OCI-LY7 (cell line): Measurements from ENCODE around the gene ZKSCAN7. TPM values are rescaled to one million over a fixed set of nuclear protein-coding genes. Genes with fewer than 3 reads are reported as not detected.
"Not testable (repeated sequence)": the region's sequence is repeated elsewhere in the genome, so short reads cannot be mapped to it uniquely, and the experiment has no call there.

Source experiments
- BruUV-seq: library from RNA; stranded (reverse); fragments of 400-500 nt; replicated peaks from 2 replicates; lab custom pipeline; 2021; lab: Mats Ljungman, UMichigan
- CTCF ChIA-PET: fragments of 300-600 bp; sonication (Branson Sonifier 250); formaldehyde crosslinking; loops from one replicate; lab custom pipeline; 2022; ENCODE audit warnings: antibody characterized with exemption; ENCODE audit not compliant: unreplicated experiment; lab: Charles Lee
- POLR2A ChIA-PET: fragments of 300-600 bp; sonication (Branson Sonifier 250); formaldehyde crosslinking; loops from one replicate; lab custom pipeline; 2022; ENCODE audit warnings: antibody characterized with exemption; lab: Charles Lee
- DNase-seq: peaks from one replicate; pipeline ENCODE4 v3.0.0-alpha.2; 2015; ENCODE audit warnings: low spot score
- H2AFZ ChIP-seq: fragments of 200-600 bp; sonication (generic), shearing (Covaris generic); 2 replicates; pipeline ENCODE4 v1.6.1; 2014; ENCODE audit warnings: mild to moderate bottlenecking, antibody characterized with exemption, low read length, moderate library complexity
- H3K27ac ChIP-seq: fragments of 200-600 bp; sonication (generic); 2 replicates; pipeline ENCODE4 v1.5.1; 2014; ENCODE audit warnings: mixed run types, low read depth, mild to moderate bottlenecking, moderate library complexity, low read length, inconsistent platforms; ENCODE audit not compliant: poor library complexity, severe bottlenecking
- H3K36me3 ChIP-seq: fragments of 200-600 bp; sonication (generic); 2 replicates; pipeline ENCODE4 v1.6.1; 2014; ENCODE audit warnings: mild to moderate bottlenecking, antibody characterized with exemption, low read length, moderate library complexity, mixed read lengths; ENCODE audit not compliant: insufficient read depth
- H3K4me1 ChIP-seq: fragments of 200-600 bp; sonication (generic); 2 replicates; pipeline ENCODE4 v1.5.1; 2014; ENCODE audit warnings: mild to moderate bottlenecking, low read length; ENCODE audit not compliant: insufficient read depth, poor library complexity, severe bottlenecking
- H3K4me2 ChIP-seq: fragments of 200-600 bp; sonication (generic); 2 replicates; pipeline ENCODE4 v1.6.1; 2014; ENCODE audit warnings: mild to moderate bottlenecking, low read length
- H3K4me3 ChIP-seq: fragments of 200-600 bp; sonication (generic); 2 replicates; pipeline ENCODE4 v1.5.1; 2014; ENCODE audit warnings: mild to moderate bottlenecking, low read depth, low read length; ENCODE audit not compliant: poor library complexity, severe bottlenecking
- H3K79me2 ChIP-seq: fragments of 200-600 bp; sonication (generic); 2 replicates; pipeline ENCODE4 v1.6.1; 2016; ENCODE audit warnings: low read depth, mild to moderate bottlenecking, low read length, moderate library complexity, mixed read lengths; ENCODE audit not compliant: insufficient read depth
- H3K9me2 ChIP-seq: fragments of 200-600 bp; sonication (generic); 2 replicates; pipeline ENCODE4 v1.6.1; 2016; ENCODE audit warnings: mild to moderate bottlenecking, low read length, mixed read lengths; ENCODE audit not compliant: insufficient read depth
- H3K9me3 ChIP-seq: fragments of 200-600 bp; sonication (generic); 2 replicates; pipeline ENCODE4 v1.6.1; 2014; ENCODE audit warnings: mild to moderate bottlenecking, mixed run types, low read length, mixed read lengths
- H4K20me1 ChIP-seq: fragments of 200-600 bp; sonication (generic); 2 replicates; pipeline ENCODE4 v1.6.1; 2014; ENCODE audit warnings: mild to moderate bottlenecking, antibody characterized with exemption, low read length, moderate library complexity, mixed read lengths; ENCODE audit not compliant: insufficient read depth
- EZH2phosphoT487 ChIP-seq: fragments of 200-600 bp; sonication (generic); IDR thresholded peaks from 2 replicates; pipeline ENCODE4 v1.6.1; 2018; ENCODE audit warnings: low read depth, borderline replicate concordance, mild to moderate bottlenecking, mixed run types, antibody characterized with exemption, low read length, moderate library complexity, mixed read lengths
- intact Hi-C: fragments of 100-400 bp; cut with micrococcal nuclease; formaldehyde crosslinking; loops from one replicate; pipeline ENCODE4 v1.10.0; 2022; ENCODE audit not compliant: unreplicated experiment
- total RNA-seq, 2 experiments: library from RNA; depleted of rRNA in 1 of 2; stranded (reverse); fragments of >200 nt in 1 of 2; shearing (Covaris generic) in 1 of 2; gene quantifications; 2 replicates each; pipeline ENCODE4 v1.2.3, GENCODE V29; 2014 to 2022
- TF ChIP-seq, protein P1 (sequence below): fragments of 200-600 bp; sonication (generic); conservative IDR thresholded peaks from 2 replicates; pipeline ENCODE4 v1.5.1; 2014; ENCODE audit warnings: mild to moderate bottlenecking, antibody characterized with exemption, low read length, moderate library complexity, mixed read lengths

The ZKSCAN7 gene
- total RNA-seq, 2 experiments from 2014 or later = not detected

DNA sequence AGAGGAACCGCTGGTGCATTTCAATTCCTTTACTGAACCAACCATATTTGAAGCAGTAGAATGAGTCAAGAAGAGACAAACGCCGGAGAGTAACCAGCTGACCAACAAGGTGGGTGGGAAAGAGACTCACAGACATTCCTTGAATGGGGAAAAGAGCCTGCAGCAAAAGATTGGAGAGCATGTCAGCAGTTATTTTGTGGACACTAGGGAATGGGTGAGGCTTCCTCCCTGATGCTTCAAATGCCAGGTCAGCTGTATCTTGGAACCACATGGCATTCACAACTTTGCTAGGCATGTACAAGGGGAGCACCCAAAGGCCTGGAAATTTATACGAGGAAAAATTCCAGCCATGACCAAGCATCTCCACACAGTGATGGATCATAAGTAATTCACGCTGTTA, 29.9 kb upstream of the ZKSCAN7 start:
- Histone ChIP-seq H4K20me1 (no peaks in the 10 kb centered on the region), H3K27ac (no peak overlapping the region), H3K4me2 (no peak overlapping the region), H3K36me3 (no peaks in the 10 kb centered on the region), H2AFZ (no peak overlapping the region), H3K4me1 (no peaks in the 10 kb centered on the region), H3K79me2 (no peaks in the 10 kb centered on the region), H3K9me3 (no peaks in the 10 kb centered on the region), H3K9me2 (no peaks in the 10 kb centered on the region), H3K4me3 (no peak overlapping the region)
- intact Hi-C loops = no loop called here
- CTCF ChIA-PET = no interaction called here
- TF ChIP-seq, protein P1, sequence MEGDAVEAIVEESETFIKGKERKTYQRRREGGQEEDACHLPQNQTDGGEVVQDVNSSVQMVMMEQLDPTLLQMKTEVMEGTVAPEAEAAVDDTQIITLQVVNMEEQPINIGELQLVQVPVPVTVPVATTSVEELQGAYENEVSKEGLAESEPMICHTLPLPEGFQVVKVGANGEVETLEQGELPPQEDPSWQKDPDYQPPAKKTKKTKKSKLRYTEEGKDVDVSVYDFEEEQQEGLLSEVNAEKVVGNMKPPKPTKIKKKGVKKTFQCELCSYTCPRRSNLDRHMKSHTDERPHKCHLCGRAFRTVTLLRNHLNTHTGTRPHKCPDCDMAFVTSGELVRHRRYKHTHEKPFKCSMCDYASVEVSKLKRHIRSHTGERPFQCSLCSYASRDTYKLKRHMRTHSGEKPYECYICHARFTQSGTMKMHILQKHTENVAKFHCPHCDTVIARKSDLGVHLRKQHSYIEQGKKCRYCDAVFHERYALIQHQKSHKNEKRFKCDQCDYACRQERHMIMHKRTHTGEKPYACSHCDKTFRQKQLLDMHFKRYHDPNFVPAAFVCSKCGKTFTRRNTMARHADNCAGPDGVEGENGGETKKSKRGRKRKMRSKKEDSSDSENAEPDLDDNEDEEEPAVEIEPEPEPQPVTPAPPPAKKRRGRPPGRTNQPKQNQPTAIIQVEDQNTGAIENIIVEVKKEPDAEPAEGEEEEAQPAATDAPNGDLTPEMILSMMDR = no peak
- TF ChIP-seq EZH2phosphoT487 = no peak
- POLR2A ChIA-PET = no interaction called here
- BruUV-seq = no TSS peak
- no peak for DNase-seq

DNA sequence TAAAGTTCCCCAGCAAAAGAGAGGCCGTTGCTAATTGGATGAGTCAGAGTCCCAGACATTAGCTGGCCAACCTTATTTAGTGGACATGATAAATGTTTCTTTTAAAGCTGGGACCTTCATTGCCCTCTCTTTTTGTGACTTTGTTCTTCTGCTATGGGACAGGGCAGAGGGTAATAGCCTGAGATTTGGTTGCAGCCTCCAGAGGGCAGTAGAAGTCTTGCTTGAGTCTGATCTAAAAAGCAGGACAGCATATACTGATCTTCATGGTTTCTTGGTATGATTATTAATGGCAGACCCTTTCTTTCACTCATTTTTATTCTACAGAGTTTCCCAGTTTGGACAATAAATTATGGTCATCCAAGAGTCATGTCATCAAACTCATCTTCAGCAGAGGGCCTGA, 25.1 kb upstream of the ZKSCAN7 start:
- TF ChIP-seq EZH2phosphoT487 = no peak
- TF ChIP-seq, protein P1 = peak; percentile 69
- intact Hi-C loops = no loop called here
- CTCF ChIA-PET = no interaction called here
- H3K27ac ChIP-seq = no peak overlapping the region
- H3K4me2 ChIP-seq = no peak overlapping the region
- H3K9me2 ChIP-seq = no peaks in the 10 kb centered on the region
- no peaks in the 10 kb centered on the region for H4K20me1 ChIP-seq
- no peaks in the 10 kb centered on the region for H3K36me3 ChIP-seq
- POLR2A ChIA-PET = interaction anchor here (0.8 kb wide), 1 partner anchor 63 kb away, joined by 3 read pairs; no protein-coding TSS in a partner anchor
- BruUV-seq = no TSS peak
- H3K9me3 ChIP-seq = no peaks in the 10 kb centered on the region
- no peak overlapping the region for H3K4me3 ChIP-seq
- no peaks in the 10 kb centered on the region for H3K4me1 ChIP-seq
- H3K79me2 ChIP-seq = no peaks in the 10 kb centered on the region
- DNase-seq = peak; percentile 20
- no peak overlapping the region for H2AFZ ChIP-seq

DNA sequence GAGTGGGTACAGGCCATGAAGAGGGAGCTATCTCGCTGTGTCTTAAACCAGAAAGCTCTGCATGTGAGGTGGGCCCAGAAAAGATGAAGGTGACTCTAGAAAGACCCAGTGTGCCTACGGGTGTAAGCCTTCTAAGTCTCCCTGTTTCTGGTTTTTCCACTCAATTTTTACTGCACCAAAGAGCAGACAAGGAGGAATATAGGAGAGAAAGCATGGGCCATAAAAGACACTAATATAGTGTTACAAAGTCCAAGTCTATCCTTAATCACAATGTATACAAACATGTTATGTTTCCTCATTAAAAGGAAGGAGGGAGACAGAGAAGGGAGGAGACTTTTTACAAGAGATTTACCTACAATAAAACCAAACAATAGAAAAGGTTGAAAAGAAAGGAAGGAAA, 24.1 kb upstream of the ZKSCAN7 start:
- no peaks in the 10 kb centered on the region for H3K9me2 ChIP-seq
- POLR2A ChIA-PET = interaction anchor here (0.6 kb wide), 1 partner anchor 1248 kb away, joined by 4 read pairs; no protein-coding TSS in a partner anchor
- H3K4me3 ChIP-seq = no peak overlapping the region
- CTCF ChIA-PET = no interaction called here
- no peak overlapping the region for H3K4me2 ChIP-seq
- no TSS peak for BruUV-seq
- no peaks in the 10 kb centered on the region for H3K4me1 ChIP-seq
- no peak for DNase-seq
- no peak for TF ChIP-seq EZH2phosphoT487
- TF ChIP-seq, protein P1 = no peak
- no peaks in the 10 kb centered on the region for H4K20me1 ChIP-seq
- H3K9me3 ChIP-seq = no peaks in the 10 kb centered on the region
- no peaks in the 10 kb centered on the region for H3K79me2 ChIP-seq
- H3K36me3 ChIP-seq = no peaks in the 10 kb centered on the region
- no peak overlapping the region for H3K27ac ChIP-seq
- intact Hi-C loops = no loop called here
- H2AFZ ChIP-seq = no peak overlapping the region

DNA sequence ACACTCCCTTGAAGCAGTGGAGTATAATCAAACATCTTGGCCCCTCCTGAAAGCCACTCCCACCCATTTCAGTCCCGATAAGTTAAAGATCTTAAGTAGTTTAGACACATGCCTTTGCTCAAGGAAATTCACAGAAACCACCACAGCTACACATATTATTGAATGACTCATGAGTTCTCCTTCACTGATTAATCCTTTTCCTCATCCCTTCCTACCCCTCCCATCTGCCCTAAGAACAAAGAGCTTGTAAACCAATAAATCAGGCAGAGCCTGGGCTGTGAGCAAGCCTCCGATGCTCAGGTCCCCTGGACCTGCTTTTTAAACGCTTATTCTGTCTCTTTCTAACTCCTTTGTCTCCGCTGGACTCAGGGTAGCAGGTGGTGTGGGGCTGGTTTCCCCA, 20.3 kb upstream of the ZKSCAN7 start:
- POLR2A ChIA-PET, H3K4me3 ChIP-seq, H3K27ac ChIP-seq, CTCF ChIA-PET, H3K9me3 ChIP-seq, H3K4me1 ChIP-seq, H4K20me1 ChIP-seq, BruUV-seq, H3K36me3 ChIP-seq, H3K9me2 ChIP-seq, intact Hi-C loops, DNase-seq, H3K4me2 ChIP-seq, H3K79me2 ChIP-seq, H2AFZ ChIP-seq: not testable (repeated sequence)
